Coronary artery (tissue), 2 donors: Measurements from ENCODE around the gene ADORA2A.
A peak's percentile ranks its signal among the peaks of the same experiment; 100 is the strongest.

Source experiments
- DNase-seq: peaks from one replicate; pipeline ENCODE4 v3.0.0-alpha.2; 2017; ENCODE audit warnings: low spot score
- H3K27ac ChIP-seq, 2 donors: fragments of 200-600 bp; sonication (generic); one replicate each; pipeline ENCODE4 v1.5.1; 2016 to 2019
- H3K4me3 ChIP-seq: fragments of 200-600 bp; sonication (generic); 2 replicates; pipeline ENCODE4 v1.5.1; 2016; ENCODE audit warnings: mild to moderate bottlenecking, moderate library complexity
- CTCF ChIP-seq: fragments of 200-600 bp; sonication (generic); IDR thresholded peaks from one replicate; pipeline ENCODE4 v1.5.1; 2019; ENCODE audit warnings: antibody characterized with exemption

ADORA2A gene

GRCh38 chr22:24403346-24403745 is 24.1 kb upstream of the ADORA2A start:
- Histone ChIP-seq H3K4me3 (no peak overlapping the region), H3K27ac (peak overlapping the region; percentile 83 to 86)
- no peak for TF ChIP-seq CTCF
- no peak for DNase-seq

- TF ChIP-seq CTCF = no peak
- Histone ChIP-seq H3K4me3 (no peak overlapping the region), H3K27ac (peak overlapping the region in 1 of 2 donors; percentile 69)
- no peak for DNase-seq
Observed at GRCh38 chr22:24404561-24405275, 22.7 kb upstream of the ADORA2A start.

- TF ChIP-seq CTCF = no peak
- H3K4me3 ChIP-seq = no peak overlapping the region
- H3K27ac ChIP-seq = no peak overlapping the region
- DNase-seq = no peak
Observed at GRCh38 chr22:24405631-24406321, 21.6 kb upstream of the ADORA2A start.

GRCh38 chr22:24406322-24407277 is 20.8 kb upstream of the ADORA2A start:
- no peak for DNase-seq
- no peak overlapping the region for H3K27ac ChIP-seq
- H3K4me3 ChIP-seq = no peak overlapping the region
- TF ChIP-seq CTCF = no peak

- no peak for TF ChIP-seq CTCF
- Histone ChIP-seq H3K27ac (no peak overlapping the region), H3K4me3 (no peak overlapping the region)
- no peak for DNase-seq
Observed at GRCh38 chr22:24407278-24407665, 20.1 kb upstream of the ADORA2A start.

GRCh38 chr22:24407884-24408283 is 19.5 kb upstream of the ADORA2A start:
- no peak for TF ChIP-seq CTCF
- Histone ChIP-seq H3K4me3 (no peak overlapping the region), H3K27ac (no peak overlapping the region)
- DNase-seq = no peak
